Esophagus squamous epithelium (tissue), 5 donors: Measurements from ENCODE around the gene TMC4. TPM values are rescaled to one million over a fixed set of nuclear protein-coding genes. Genes with fewer than 3 reads are reported as not detected.

Experiments
- DNase-seq: peaks from one replicate; lab custom pipeline; 2025; lab: John Stamatoyannopoulos, UW
- H3K27ac ChIP-seq, 4 donors: fragments of 200-600 bp; sonication (generic); one replicate each; pipeline ENCODE4 v1.5.1; 2016 to 2019; ENCODE audit warnings: mild to moderate bottlenecking in 1 of 4
- H3K27me3 ChIP-seq, 4 donors: fragments of 200-600 bp; sonication (generic); 1 replicate in 3 of 4; 2 replicates in 1 of 4; pipeline versions ENCODE4 v1.5.1 to v1.6.0; 2017 to 2021; ENCODE audit warnings: antibody characterized with exemption in 1 of 4
- H3K36me3 ChIP-seq, 3 donors: fragments of 200-600 bp; sonication (generic); one replicate each; pipeline ENCODE4 v1.5.1; 2016 to 2019
- H3K4me1 ChIP-seq, 3 donors: fragments of 200-600 bp; sonication (generic); one replicate each; pipeline ENCODE4 v1.5.1; 2017 to 2019
- H3K4me3 ChIP-seq, 4 donors: fragments of 200-600 bp; sonication (generic); 1 replicate in 3 of 4; 2 replicates in 1 of 4; pipeline ENCODE4 v1.5.1; 2016 to 2019; ENCODE audit warnings: mild to moderate bottlenecking in 2 of 4, moderate library complexity in 1 of 4
- H3K9me3 ChIP-seq, 3 donors: fragments of 200-600 bp; sonication (generic); one replicate each; pipeline ENCODE4 v1.5.1; 2016 to 2019
- POLR2A ChIP-seq, 4 donors: fragments of 450-650 bp; IDR thresholded peaks; one replicate each; pipeline ENCODE4 v1.6.1; 2017; ENCODE audit warnings: antibody characterized with exemption in 4 of 4, mild to moderate bottlenecking in 4 of 4, moderate library complexity in 3 of 4
- WGBS, 2 donors: methylation state at CpG; one replicate each; pipeline ENCODE4 v1.1.5; 2018; 5-methylcytosine and 5-hydroxymethylcytosine counted together
- intact Hi-C: fragments of 100-400 bp; cut with DNase I; formaldehyde crosslinking; loops from one replicate; pipeline ENCODE4 v1.15.0; 2022
- total RNA-seq, 4 donors: library from RNA; depleted of rRNA; stranded (reverse); fragments of >200 nt; gene quantifications; one replicate each; pipeline ENCODE4 v1.1.0, GENCODE V29; 2016
- TF ChIP-seq, protein P1 (sequence below), 6 experiments: fragments of 450-650 bp in 4 of 6; fragments of 200-600 bp in 2 of 6; sonication (generic) in 2 of 6; IDR thresholded peaks; one replicate each; pipeline ENCODE4 v1.5.1; 2016 to 2019; ENCODE audit warnings: antibody characterized with exemption in 6 of 6, mild to moderate bottlenecking in 4 of 6, moderate library complexity in 4 of 6
- donor health status: DM: yes; HTN: yes; CAD: no.

Gene TMC4
- total RNA-seq, 4 donors from 2014 or later = 4.0 to 45.6 (median 17.5) TPM

GRCh38 chr19:54133957-54134590 lies 38.9 kb downstream of the TMC4 start:
- Histone ChIP-seq H3K27ac (peak overlapping the region in 3 of 4 donors; percentile 24 to 70 (median 55)), H3K9me3 (no peaks in the 10 kb centered on the region), H3K4me1 (peaks cover 15 to 38% (median 18%) of the 10 kb centered on the region in 3 donors), H3K36me3 (peaks cover 5 to 41% (median 6%) of the 10 kb centered on the region in 3 donors), H3K4me3 (no peak overlapping the region), H3K27me3 (no peaks in the 10 kb centered on the region)
- DNase-seq = no peak
- 26 to 62% methylated on average over 2 of the region's 2 CpGs for WGBS, 2 donors
- intact Hi-C loops = no loop called here
- TF ChIP-seq, protein P1, sequence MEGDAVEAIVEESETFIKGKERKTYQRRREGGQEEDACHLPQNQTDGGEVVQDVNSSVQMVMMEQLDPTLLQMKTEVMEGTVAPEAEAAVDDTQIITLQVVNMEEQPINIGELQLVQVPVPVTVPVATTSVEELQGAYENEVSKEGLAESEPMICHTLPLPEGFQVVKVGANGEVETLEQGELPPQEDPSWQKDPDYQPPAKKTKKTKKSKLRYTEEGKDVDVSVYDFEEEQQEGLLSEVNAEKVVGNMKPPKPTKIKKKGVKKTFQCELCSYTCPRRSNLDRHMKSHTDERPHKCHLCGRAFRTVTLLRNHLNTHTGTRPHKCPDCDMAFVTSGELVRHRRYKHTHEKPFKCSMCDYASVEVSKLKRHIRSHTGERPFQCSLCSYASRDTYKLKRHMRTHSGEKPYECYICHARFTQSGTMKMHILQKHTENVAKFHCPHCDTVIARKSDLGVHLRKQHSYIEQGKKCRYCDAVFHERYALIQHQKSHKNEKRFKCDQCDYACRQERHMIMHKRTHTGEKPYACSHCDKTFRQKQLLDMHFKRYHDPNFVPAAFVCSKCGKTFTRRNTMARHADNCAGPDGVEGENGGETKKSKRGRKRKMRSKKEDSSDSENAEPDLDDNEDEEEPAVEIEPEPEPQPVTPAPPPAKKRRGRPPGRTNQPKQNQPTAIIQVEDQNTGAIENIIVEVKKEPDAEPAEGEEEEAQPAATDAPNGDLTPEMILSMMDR (IDR thresholded peaks at IDR 0.05) = no peak
- no peak for TF ChIP-seq POLR2A (IDR thresholded peaks at IDR 0.05)

DNA sequence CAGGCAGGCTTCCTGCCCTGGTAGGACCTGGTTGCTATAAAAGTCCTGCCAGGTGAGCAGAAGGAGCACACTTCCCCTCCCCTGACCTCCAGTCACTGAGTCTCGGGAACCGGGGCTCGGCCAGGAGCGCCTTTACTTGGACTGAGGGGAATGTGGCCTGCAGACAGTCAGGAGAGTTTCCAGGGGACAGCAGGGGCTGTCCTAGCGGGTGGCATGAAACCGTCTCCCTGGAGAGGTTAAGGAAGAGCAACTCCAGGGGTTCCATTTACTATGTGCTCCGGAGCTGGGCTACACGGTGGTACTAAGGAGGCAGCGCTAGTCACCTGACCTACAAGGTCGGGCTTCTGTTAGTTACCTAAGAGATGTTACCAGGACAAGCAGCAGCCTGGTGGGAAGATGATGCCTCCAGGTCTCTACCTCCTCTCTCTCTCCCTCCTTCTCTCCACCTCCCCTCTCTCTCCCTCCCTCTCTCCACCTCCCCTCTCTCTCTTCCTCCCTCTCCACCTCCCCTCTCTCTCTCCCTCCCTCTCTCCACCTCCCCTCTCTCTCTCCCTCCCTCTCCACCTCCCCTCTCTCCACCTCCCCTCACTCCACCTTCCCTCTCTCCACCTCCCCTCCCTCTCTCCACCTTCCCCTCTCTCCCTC lies 39.5 kb downstream of the TMC4 start:
- TF ChIP-seq POLR2A (IDR thresholded peaks at IDR 0.05) = no peak
- TF ChIP-seq, protein P1 (IDR thresholded peaks at IDR 0.05) = no peak
- 38 to 70% methylated on average over 4 to 8 of the region's 10 CpGs for WGBS, 2 donors
- intact Hi-C loops = no loop called here
- peaks cover 11 to 48% (median 13%) of the 10 kb centered on the region in 3 donors for H3K36me3 ChIP-seq
- H3K4me3 ChIP-seq = no peak overlapping the region
- H3K4me1 ChIP-seq = peaks cover 9 to 31% (median 11%) of the 10 kb centered on the region in 3 donors
- no peak overlapping the region for H3K27ac ChIP-seq
- peak; percentile 71 for DNase-seq
- no peaks in the 10 kb centered on the region for H3K9me3 ChIP-seq
- H3K27me3 ChIP-seq = no peaks in the 10 kb centered on the region

DNA sequence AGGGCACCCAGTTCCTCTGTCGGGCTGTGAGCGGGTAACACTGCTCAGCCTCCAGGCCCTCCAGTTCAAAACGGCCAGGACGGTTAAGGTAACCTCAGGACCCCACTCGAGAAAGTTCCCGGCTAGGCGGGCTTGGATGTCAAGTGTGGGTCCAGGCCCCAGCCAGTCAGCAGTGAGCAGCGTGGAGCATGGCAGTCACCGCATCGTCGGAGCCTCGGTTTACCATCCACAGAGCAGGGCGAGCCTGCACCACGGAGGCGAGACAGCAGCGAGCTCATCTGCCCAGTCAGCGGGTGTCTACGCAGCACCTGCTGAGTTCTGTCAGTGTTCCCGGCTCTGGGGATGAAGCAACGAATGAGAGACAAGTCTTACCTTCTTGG lies 43.4 kb downstream of the TMC4 start:
- no peaks in the 10 kb centered on the region for H3K9me3 ChIP-seq
- DNase-seq = no peak
- no peak overlapping the region for H3K27ac ChIP-seq
- peaks cover 0 to 5% (median 0%) of the 10 kb centered on the region in 3 donors for H3K4me1 ChIP-seq
- H3K36me3 ChIP-seq = peaks cover 33 to 86% (median 49%) of the 10 kb centered on the region in 3 donors
- H3K4me3 ChIP-seq = no peak overlapping the region
- H3K27me3 ChIP-seq = no peaks in the 10 kb centered on the region
- TF ChIP-seq, protein P1 (IDR thresholded peaks at IDR 0.05) = no peak
- no peak for TF ChIP-seq POLR2A (IDR thresholded peaks at IDR 0.05)
- intact Hi-C loops = no loop called here
- 96% methylated on average over 19 of the region's 20 CpGs; no CpG with 5 or more reads in 1 of the 2 donors for WGBS, 2 donors

DNA sequence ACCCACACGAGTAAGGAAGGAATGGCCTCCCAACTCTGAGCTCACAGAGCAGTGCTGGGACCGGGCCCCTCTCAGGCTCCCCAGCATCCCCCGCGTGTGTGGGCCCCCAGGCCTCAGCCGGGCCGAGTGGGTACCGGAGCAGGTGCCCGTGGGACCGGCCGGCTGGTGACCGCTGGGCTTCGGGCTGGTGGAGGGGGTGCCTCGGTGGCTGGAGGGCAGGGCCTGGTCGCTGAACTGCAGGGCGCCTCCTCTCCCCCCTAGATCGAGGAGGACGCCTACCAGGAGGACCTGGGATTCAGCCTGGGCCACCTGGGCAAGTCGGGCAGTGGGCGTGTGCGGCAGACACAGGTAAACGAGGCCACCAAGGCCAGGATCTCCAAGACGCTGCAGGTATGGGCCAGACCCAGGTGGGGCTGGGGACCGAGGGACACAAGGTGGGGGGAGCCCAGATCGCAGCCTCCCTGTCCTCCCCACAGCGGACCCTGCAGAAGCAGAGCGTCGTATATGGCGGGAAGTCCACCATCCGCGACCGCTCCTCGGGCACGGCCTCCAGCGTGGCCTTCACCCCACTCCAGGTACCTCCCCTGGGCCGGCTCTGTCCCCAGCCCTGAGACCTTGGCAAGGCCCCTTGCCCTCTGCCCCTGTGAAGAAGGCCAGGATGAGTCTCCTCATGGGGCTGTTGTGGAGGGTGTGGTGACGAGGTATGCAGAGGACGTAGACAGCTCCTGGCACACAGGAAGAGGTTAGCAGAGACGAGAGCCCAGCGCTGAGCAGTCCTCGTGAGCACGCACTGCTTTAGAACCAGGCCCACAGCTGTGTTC lies 44.0 kb downstream of the TMC4 start:
- no peak overlapping the region for H3K4me3 ChIP-seq
- intact Hi-C loops = no loop called here
- no peak for DNase-seq
- H3K36me3 ChIP-seq = peaks cover 39 to 92% (median 55%) of the 10 kb centered on the region in 3 donors
- no peaks in the 10 kb centered on the region for H3K4me1 ChIP-seq
- H3K27ac ChIP-seq = no peak overlapping the region
- WGBS, 2 donors = 87 to 100% methylated on average over 5 to 9 of the region's 41 CpGs
- H3K27me3 ChIP-seq = no peaks in the 10 kb centered on the region
- TF ChIP-seq, protein P1 (IDR thresholded peaks at IDR 0.05) = no peak
- TF ChIP-seq POLR2A (IDR thresholded peaks at IDR 0.05) = no peak
- H3K9me3 ChIP-seq = no peaks in the 10 kb centered on the region

DNA sequence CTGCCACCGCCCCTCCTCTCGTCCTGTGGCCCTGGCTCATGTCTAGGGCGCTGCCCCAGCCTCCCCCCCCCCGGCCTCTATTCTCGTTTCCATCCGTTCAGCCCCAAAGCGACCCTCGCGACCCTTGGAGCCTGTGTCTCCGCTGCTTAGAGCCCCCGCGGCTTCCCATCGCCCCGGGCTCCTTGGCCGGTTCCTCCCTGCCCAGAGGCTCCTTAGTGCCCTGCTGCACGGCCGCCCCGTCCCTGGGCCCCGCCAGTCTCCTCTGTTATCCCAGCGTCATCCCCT lies 44.6 kb downstream of the TMC4 start:
- DNase-seq = no peak
- WGBS, 2 donors = 91 to 93% methylated on average over 12 to 15 of the region's 20 CpGs
- no peak overlapping the region for H3K27ac ChIP-seq
- intact Hi-C loops = no loop called here
- no peak for TF ChIP-seq POLR2A (IDR thresholded peaks at IDR 0.05)
- TF ChIP-seq, protein P1 (IDR thresholded peaks at IDR 0.05) = no peak
- no peak overlapping the region for H3K4me3 ChIP-seq
- no peaks in the 10 kb centered on the region for H3K9me3 ChIP-seq
- no peaks in the 10 kb centered on the region for H3K27me3 ChIP-seq
- no peaks in the 10 kb centered on the region for H3K4me1 ChIP-seq
- H3K36me3 ChIP-seq = peaks cover 45 to 98% (median 60%) of the 10 kb centered on the region in 3 donors
